Heart left ventricle (tissue), 13 donors: ENCODE measurements around the gene ELOVL7.

Experiments
- POLR2A ChIP-seq, 2 donors: fragments of 450-650 bp; IDR thresholded peaks; one replicate each; pipeline ENCODE4 v1.6.1; 2017; ENCODE audit warnings: antibody characterized with exemption in 2 of 2, mild to moderate bottlenecking in 2 of 2, moderate library complexity in 2 of 2
- TF ChIP-seq, protein P1 (sequence below), 12 donors: fragments of 200-600 bp; sonication (generic) in 4 of 12; IDR thresholded peaks; one replicate each; pipeline versions ENCODE4 v1.5.0 to v1.8.0; 2018 to 2022; ENCODE audit warnings: antibody characterized with exemption in 12 of 12, mild to moderate bottlenecking in 5 of 12
- donor health status: ischemic (EF 13 %, LVEDD 7.1; RV severe dilation, severe dysfunction).
- donor health status: DM: no; HTN: yes; CAD: no.
- donor health status: DM: no; HTN: no; CAD: no.
- donor health status: ischemic (EF 25% LVEDD 6.9; RV normal size, moderate dysfunction).
- donor health status: ischemic (EF 25% LVEDD 5.7; RV mildly dilated, moderate dysfunction).
- donor health status: ischemic (EF 35%, LVEDD 5.7; RV mildly dilated, moderate dysfunction).
- donor health status: nonischemic (EF 11% LVEDD 7.7; RV severe dilation, severe dysfunction).
- donor health status: DM: yes; HTN: yes; CAD: no.
- donor health status: PGD.
- donor health status: ischemic (EF 29% LVEDD 5.4; RV normal size, mild dysfunction).
- donor health status: nonischemic (EF 23%, LVEDD 6.1; RV moderate dilation, normal function).

GRCh38 chr5:60806591-60807243 is 37.4 kb downstream of the ELOVL7 start:
- TF ChIP-seq, protein P1, sequence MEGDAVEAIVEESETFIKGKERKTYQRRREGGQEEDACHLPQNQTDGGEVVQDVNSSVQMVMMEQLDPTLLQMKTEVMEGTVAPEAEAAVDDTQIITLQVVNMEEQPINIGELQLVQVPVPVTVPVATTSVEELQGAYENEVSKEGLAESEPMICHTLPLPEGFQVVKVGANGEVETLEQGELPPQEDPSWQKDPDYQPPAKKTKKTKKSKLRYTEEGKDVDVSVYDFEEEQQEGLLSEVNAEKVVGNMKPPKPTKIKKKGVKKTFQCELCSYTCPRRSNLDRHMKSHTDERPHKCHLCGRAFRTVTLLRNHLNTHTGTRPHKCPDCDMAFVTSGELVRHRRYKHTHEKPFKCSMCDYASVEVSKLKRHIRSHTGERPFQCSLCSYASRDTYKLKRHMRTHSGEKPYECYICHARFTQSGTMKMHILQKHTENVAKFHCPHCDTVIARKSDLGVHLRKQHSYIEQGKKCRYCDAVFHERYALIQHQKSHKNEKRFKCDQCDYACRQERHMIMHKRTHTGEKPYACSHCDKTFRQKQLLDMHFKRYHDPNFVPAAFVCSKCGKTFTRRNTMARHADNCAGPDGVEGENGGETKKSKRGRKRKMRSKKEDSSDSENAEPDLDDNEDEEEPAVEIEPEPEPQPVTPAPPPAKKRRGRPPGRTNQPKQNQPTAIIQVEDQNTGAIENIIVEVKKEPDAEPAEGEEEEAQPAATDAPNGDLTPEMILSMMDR (IDR thresholded peaks at IDR 0.05), result no peak
- TF ChIP-seq POLR2A (IDR thresholded peaks at IDR 0.05), result no peak
